GM23338 (cell line): ENCODE results near the gene FMN2. TPM values are rescaled to one million over a fixed set of nuclear protein-coding genes. Genes with fewer than 3 reads are reported as not detected.

ENCODE experiments used
- ATAC-seq: fragments of 200-7000 bp; cut with Tn5 transposase; 3 replicates; pipeline ENCODE4 v1.9.1; 2020
- DNase-seq: peaks from one replicate; pipeline ENCODE4 v3.0.0-alpha.2; 2015; ENCODE audit warnings: low spot score
- H2AFZ ChIP-seq: fragments of 200-600 bp; sonication (generic); 2 replicates; pipeline ENCODE4 v1.8.0; 2016; ENCODE audit warnings: antibody characterized with exemption, mild to moderate bottlenecking, moderate library complexity
- H3F3A ChIP-seq: fragments of 200-600 bp; sonication (generic); replicated peaks from 2 replicates; pipeline ENCODE4 v1.8.0; 2017; ENCODE audit warnings: antibody characterized with exemption, mixed run types, low read depth
- H3K27ac ChIP-seq: fragments of 200-600 bp; sonication (generic); 2 replicates; pipeline ENCODE4 v1.6.1; 2016; ENCODE audit warnings: low read depth
- H3K27me3 ChIP-seq: fragments of 200-600 bp; sonication (generic); 2 replicates; pipeline ENCODE4 v1.8.0; 2016; ENCODE audit warnings: mild to moderate bottlenecking, mixed run types, moderate library complexity; ENCODE audit not compliant: insufficient read depth
- H3K36me3 ChIP-seq: fragments of 200-600 bp; sonication (generic); 2 replicates; pipeline ENCODE4 v1.8.0; 2016; ENCODE audit warnings: mild to moderate bottlenecking; ENCODE audit not compliant: insufficient read depth
- H3K4me1 ChIP-seq: fragments of 200-600 bp; sonication (generic); 2 replicates; pipeline ENCODE4 v1.8.0; 2016; ENCODE audit warnings: mild to moderate bottlenecking, moderate library complexity; ENCODE audit not compliant: insufficient read depth
- H3K4me2 ChIP-seq: fragments of 200-600 bp; sonication (generic); 2 replicates; pipeline ENCODE4 v1.7.1; 2017; ENCODE audit warnings: mixed run types
- H3K4me3 ChIP-seq: fragments of 200-600 bp; sonication (generic); 2 replicates; pipeline ENCODE4 v1.6.1; 2016; ENCODE audit warnings: mixed run types
- H3K79me2 ChIP-seq: fragments of 200-600 bp; sonication (generic); replicated peaks from 2 replicates; pipeline ENCODE4 v1.8.0; 2017; ENCODE audit warnings: mild to moderate bottlenecking; ENCODE audit not compliant: insufficient read depth
- H3K9me2 ChIP-seq: fragments of 200-600 bp; sonication (generic); 2 replicates; pipeline ENCODE4 v1.8.0; 2017; ENCODE audit not compliant: insufficient read depth
- H4K20me1 ChIP-seq: fragments of 200-600 bp; sonication (generic); replicated peaks from 2 replicates; pipeline ENCODE4 v1.8.0; 2017; ENCODE audit warnings: mild to moderate bottlenecking; ENCODE audit not compliant: insufficient read depth
- H3K27ac Mint-ChIP-seq: 2 replicates; pipeline ENCODE4 v1.8.0; 2020; ENCODE audit warnings: inconsistent platforms, mild to moderate bottlenecking, moderate library complexity, mixed read lengths
- H3K27me3 Mint-ChIP-seq: 3 replicates; pipeline ENCODE4 v1.8.0; 2022; ENCODE audit warnings: low read depth, mild to moderate bottlenecking, moderate library complexity, mixed read lengths, inconsistent platforms; ENCODE audit not compliant: insufficient read depth, poor library complexity
- H3K36me3 Mint-ChIP-seq: 3 replicates; pipeline ENCODE4 v1.8.0; 2021; ENCODE audit warnings: low read depth, mild to moderate bottlenecking, inconsistent platforms, moderate library complexity, mixed read lengths
- H3K4me1 Mint-ChIP-seq: 3 replicates; pipeline ENCODE4 v1.8.0; 2020; ENCODE audit warnings: mild to moderate bottlenecking, inconsistent platforms, mixed read lengths
- H3K4me3 Mint-ChIP-seq: 3 replicates; pipeline ENCODE4 v1.8.0; 2021; ENCODE audit warnings: moderate library complexity, mild to moderate bottlenecking, inconsistent platforms, mixed read lengths
- H3K9me3 Mint-ChIP-seq: 3 replicates; pipeline ENCODE4 v1.8.0; 2020; ENCODE audit warnings: moderate library complexity, mild to moderate bottlenecking, inconsistent platforms, mixed read lengths
- CREB1 ChIP-seq: fragments of 250-450 bp; sonication (Bioruptor Pico); IDR thresholded peaks from 2 replicates; pipeline ENCODE4 v1.5.0; 2020; ENCODE audit warnings: low read depth, mild to moderate bottlenecking, moderate library complexity
- CTCF ChIP-seq, 2 experiments: fragments of 200-600 bp in 1 of 2; sonication (generic) in 1 of 2; conservative IDR thresholded peaks; 2 replicates each; pipeline versions ENCODE4 v1.5.1 to v1.6.1; 2016 to 2017; ENCODE audit warnings: antibody characterized with exemption in 2 of 2, low read depth in 2 of 2, mild to moderate bottlenecking in 2 of 2, moderate library complexity in 1 of 2
- EZH2 ChIP-seq: fragments of 200-600 bp; sonication (generic); IDR thresholded peaks from one replicate; pipeline ENCODE4 v1.8.0; 2017; ENCODE audit warnings: antibody characterized with exemption, mild to moderate bottlenecking, low read depth; ENCODE audit not compliant: unreplicated experiment
- EZH2phosphoT487 ChIP-seq: fragments of 200-600 bp; sonication (generic); IDR thresholded peaks from one replicate; pipeline ENCODE4 v1.8.1; 2018; ENCODE audit warnings: antibody characterized with exemption; ENCODE audit not compliant: unreplicated experiment
- JUNB ChIP-seq: IDR thresholded peaks from one replicate; pipeline ENCODE4 v1.6.1; 2016; ENCODE audit warnings: antibody characterized with exemption; ENCODE audit not compliant: unreplicated experiment
- NANOG ChIP-seq: IDR thresholded peaks from 2 replicates; pipeline ENCODE4 v1.6.1; 2016; ENCODE audit warnings: antibody characterized with exemption, borderline replicate concordance
- POLR2AphosphoS5 ChIP-seq: IDR thresholded peaks from 2 replicates; pipeline ENCODE4 v1.6.1; 2016; ENCODE audit warnings: antibody characterized with exemption, low read depth
- STAT1 ChIP-seq: IDR thresholded peaks from one replicate; pipeline ENCODE4 v1.6.1; 2016; ENCODE audit warnings: antibody characterized with exemption; ENCODE audit not compliant: unreplicated experiment
- ZNF114 ChIP-seq: fragments of 250-450 bp; sonication (Bioruptor Pico); IDR thresholded peaks from 2 replicates; pipeline ENCODE4 v1.5.0; 2020; ENCODE audit warnings: mild to moderate bottlenecking, moderate library complexity
- ZNF331 ChIP-seq: fragments of 250-450 bp; sonication (Bioruptor Pico); IDR thresholded peaks from 2 replicates; pipeline ENCODE4 v1.5.0; 2020; ENCODE audit warnings: low read depth, mild to moderate bottlenecking, moderate library complexity
- ZNF462 ChIP-seq: fragments of 250-450 bp; sonication (Bioruptor Pico); IDR thresholded peaks from 2 replicates; pipeline ENCODE4 v1.5.0; 2020; ENCODE audit warnings: mild to moderate bottlenecking, moderate library complexity
- polyA plus RNA-seq: library from polyadenylated mRNA; unstranded; fragments of >200 nt; fragmentation: Nextera tagmentation; extraction: Ambion mirVana; gene quantifications from 2 replicates; pipeline ENCODE4 v1.2.1, GENCODE V29; 2016
- total RNA-seq: library from RNA; depleted of rRNA; stranded (reverse); fragments of >200 nt; shearing (Covaris generic); gene quantifications from 2 replicates; pipeline ENCODE4 v1.2.3, GENCODE V29; 2014
- TF ChIP-seq, protein P1 (sequence below): IDR thresholded peaks from one replicate; pipeline ENCODE4 v1.6.1; 2018; ENCODE audit warnings: antibody characterized with exemption; ENCODE audit not compliant: unreplicated experiment
- TF ChIP-seq, protein P2 (sequence below): IDR thresholded peaks from 2 replicates; pipeline ENCODE4 v1.6.1; 2016; ENCODE audit warnings: antibody characterized with exemption

FMN2 gene
- total and polyA plus RNA-seq, 2 experiments from 2014 or later, result 1.5 to 2.5 TPM

- H3K27me3 ChIP-seq, result no peaks in the 10 kb centered on the region
- H3K9me2 ChIP-seq, result no peaks in the 10 kb centered on the region
- no peaks in the 10 kb centered on the region for H3K79me2 ChIP-seq
- H3K27me3 Mint-ChIP-seq, result no peaks in the 10 kb centered on the region
- no peaks in the 10 kb centered on the region for H3F3A ChIP-seq
- TF ChIP-seq JUNB (no peak), POLR2AphosphoS5 (no peak), CTCF (conservative IDR thresholded peaks at IDR 0.05; ENCODE audit: low read depth in 2 of 2) (no peak), NANOG (no peak), STAT1 (no peak), ZNF114 (CRISPR knock-in tag) (no peak), ZNF331 (no peak), EZH2 (no peak), CREB1 (CRISPR knock-in tag) (no peak), EZH2phosphoT487 (no peak), ZNF462 (CRISPR knock-in tag) (no peak)
- TF ChIP-seq, protein P1, sequence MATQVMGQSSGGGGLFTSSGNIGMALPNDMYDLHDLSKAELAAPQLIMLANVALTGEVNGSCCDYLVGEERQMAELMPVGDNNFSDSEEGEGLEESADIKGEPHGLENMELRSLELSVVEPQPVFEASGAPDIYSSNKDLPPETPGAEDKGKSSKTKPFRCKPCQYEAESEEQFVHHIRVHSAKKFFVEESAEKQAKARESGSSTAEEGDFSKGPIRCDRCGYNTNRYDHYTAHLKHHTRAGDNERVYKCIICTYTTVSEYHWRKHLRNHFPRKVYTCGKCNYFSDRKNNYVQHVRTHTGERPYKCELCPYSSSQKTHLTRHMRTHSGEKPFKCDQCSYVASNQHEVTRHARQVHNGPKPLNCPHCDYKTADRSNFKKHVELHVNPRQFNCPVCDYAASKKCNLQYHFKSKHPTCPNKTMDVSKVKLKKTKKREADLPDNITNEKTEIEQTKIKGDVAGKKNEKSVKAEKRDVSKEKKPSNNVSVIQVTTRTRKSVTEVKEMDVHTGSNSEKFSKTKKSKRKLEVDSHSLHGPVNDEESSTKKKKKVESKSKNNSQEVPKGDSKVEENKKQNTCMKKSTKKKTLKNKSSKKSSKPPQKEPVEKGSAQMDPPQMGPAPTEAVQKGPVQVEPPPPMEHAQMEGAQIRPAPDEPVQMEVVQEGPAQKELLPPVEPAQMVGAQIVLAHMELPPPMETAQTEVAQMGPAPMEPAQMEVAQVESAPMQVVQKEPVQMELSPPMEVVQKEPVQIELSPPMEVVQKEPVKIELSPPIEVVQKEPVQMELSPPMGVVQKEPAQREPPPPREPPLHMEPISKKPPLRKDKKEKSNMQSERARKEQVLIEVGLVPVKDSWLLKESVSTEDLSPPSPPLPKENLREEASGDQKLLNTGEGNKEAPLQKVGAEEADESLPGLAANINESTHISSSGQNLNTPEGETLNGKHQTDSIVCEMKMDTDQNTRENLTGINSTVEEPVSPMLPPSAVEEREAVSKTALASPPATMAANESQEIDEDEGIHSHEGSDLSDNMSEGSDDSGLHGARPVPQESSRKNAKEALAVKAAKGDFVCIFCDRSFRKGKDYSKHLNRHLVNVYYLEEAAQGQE, result no peak
- TF ChIP-seq, protein P2, sequence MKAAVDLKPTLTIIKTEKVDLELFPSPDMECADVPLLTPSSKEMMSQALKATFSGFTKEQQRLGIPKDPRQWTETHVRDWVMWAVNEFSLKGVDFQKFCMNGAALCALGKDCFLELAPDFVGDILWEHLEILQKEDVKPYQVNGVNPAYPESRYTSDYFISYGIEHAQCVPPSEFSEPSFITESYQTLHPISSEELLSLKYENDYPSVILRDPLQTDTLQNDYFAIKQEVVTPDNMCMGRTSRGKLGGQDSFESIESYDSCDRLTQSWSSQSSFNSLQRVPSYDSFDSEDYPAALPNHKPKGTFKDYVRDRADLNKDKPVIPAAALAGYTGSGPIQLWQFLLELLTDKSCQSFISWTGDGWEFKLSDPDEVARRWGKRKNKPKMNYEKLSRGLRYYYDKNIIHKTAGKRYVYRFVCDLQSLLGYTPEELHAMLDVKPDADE, result no peak
- no peaks in the 10 kb centered on the region for H3K4me1 ChIP-seq
- no peaks in the 10 kb centered on the region for H3K9me3 Mint-ChIP-seq
- no peaks in the 10 kb centered on the region for H4K20me1 ChIP-seq
- no peak overlapping the region for H2AFZ ChIP-seq
- no peak overlapping the region for H3K27ac Mint-ChIP-seq
- DNase-seq (no peak), ATAC-seq (no peak)
- no peak overlapping the region for H3K4me3 Mint-ChIP-seq
- no peak overlapping the region for H3K4me2 ChIP-seq
- no peak overlapping the region for H3K4me3 ChIP-seq
- no peaks in the 10 kb centered on the region for H3K36me3 Mint-ChIP-seq
- peaks cover 13% of the 10 kb centered on the region; the same call in 2 of the 3 replicates for H3K4me1 Mint-ChIP-seq
- H3K27ac ChIP-seq, result no peak overlapping the region
- H3K36me3 ChIP-seq, result no peaks in the 10 kb centered on the region
Observed at GRCh38 chr1:240350910-240351331, 259.2 kb downstream of the FMN2 start.
